GM23338 (cell line): ENCODE measurements around the gene ZNF592.

ENCODE experiments used
- CREB1 ChIP-seq: fragments of 250-450 bp; sonication (Bioruptor Pico); IDR thresholded peaks from 2 replicates; pipeline ENCODE4 v1.5.0; 2020; ENCODE audit warnings: low read depth, mild to moderate bottlenecking, moderate library complexity
- EZH2 ChIP-seq: fragments of 200-600 bp; sonication (generic); IDR thresholded peaks from one replicate; pipeline ENCODE4 v1.8.0; 2017; ENCODE audit warnings: antibody characterized with exemption, mild to moderate bottlenecking, low read depth; ENCODE audit not compliant: unreplicated experiment
- EZH2phosphoT487 ChIP-seq: fragments of 200-600 bp; sonication (generic); IDR thresholded peaks from one replicate; pipeline ENCODE4 v1.8.1; 2018; ENCODE audit warnings: antibody characterized with exemption; ENCODE audit not compliant: unreplicated experiment
- JUNB ChIP-seq: IDR thresholded peaks from one replicate; pipeline ENCODE4 v1.6.1; 2016; ENCODE audit warnings: antibody characterized with exemption; ENCODE audit not compliant: unreplicated experiment
- NANOG ChIP-seq: IDR thresholded peaks from 2 replicates; pipeline ENCODE4 v1.6.1; 2016; ENCODE audit warnings: antibody characterized with exemption, borderline replicate concordance
- POLR2AphosphoS5 ChIP-seq: IDR thresholded peaks from 2 replicates; pipeline ENCODE4 v1.6.1; 2016; ENCODE audit warnings: antibody characterized with exemption, low read depth
- STAT1 ChIP-seq: IDR thresholded peaks from one replicate; pipeline ENCODE4 v1.6.1; 2016; ENCODE audit warnings: antibody characterized with exemption; ENCODE audit not compliant: unreplicated experiment
- ZNF114 ChIP-seq: fragments of 250-450 bp; sonication (Bioruptor Pico); IDR thresholded peaks from 2 replicates; pipeline ENCODE4 v1.5.0; 2020; ENCODE audit warnings: mild to moderate bottlenecking, moderate library complexity
- ZNF331 ChIP-seq: fragments of 250-450 bp; sonication (Bioruptor Pico); IDR thresholded peaks from 2 replicates; pipeline ENCODE4 v1.5.0; 2020; ENCODE audit warnings: low read depth, mild to moderate bottlenecking, moderate library complexity
- TF ChIP-seq, protein P1 (sequence below), 2 experiments: fragments of 200-600 bp in 1 of 2; sonication (generic) in 1 of 2; conservative IDR thresholded peaks; 2 replicates each; pipeline versions ENCODE4 v1.5.1 to v1.6.1; 2016 to 2017; ENCODE audit warnings: antibody characterized with exemption in 2 of 2, low read depth in 2 of 2, mild to moderate bottlenecking in 2 of 2, moderate library complexity in 1 of 2
- TF ChIP-seq, protein P2 (sequence below): IDR thresholded peaks from one replicate; pipeline ENCODE4 v1.6.1; 2018; ENCODE audit warnings: antibody characterized with exemption; ENCODE audit not compliant: unreplicated experiment
- TF ChIP-seq, protein P3 (sequence below): IDR thresholded peaks from 2 replicates; pipeline ENCODE4 v1.6.1; 2016; ENCODE audit warnings: antibody characterized with exemption

DNA sequence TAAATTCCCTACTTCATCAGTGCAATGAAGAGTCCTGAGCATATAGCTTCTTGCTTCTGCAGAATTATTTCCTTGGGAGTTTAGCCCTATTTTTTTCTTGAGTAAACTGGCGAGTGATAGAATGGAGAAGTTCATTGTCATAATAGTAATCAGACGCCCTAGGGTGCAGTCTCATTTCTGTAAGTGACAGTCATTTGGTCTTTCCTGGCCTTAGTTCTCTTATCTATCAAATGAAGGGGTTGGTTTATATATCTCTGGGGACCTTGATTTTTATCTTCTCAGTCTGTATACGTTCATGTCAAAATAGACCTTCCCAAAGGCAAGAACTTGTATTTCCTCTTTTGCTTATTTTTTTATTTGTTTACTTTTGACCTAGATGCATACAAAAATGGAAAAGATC, 58.8 kb downstream of the ZNF592 start:
- TF ChIP-seq, protein P1, sequence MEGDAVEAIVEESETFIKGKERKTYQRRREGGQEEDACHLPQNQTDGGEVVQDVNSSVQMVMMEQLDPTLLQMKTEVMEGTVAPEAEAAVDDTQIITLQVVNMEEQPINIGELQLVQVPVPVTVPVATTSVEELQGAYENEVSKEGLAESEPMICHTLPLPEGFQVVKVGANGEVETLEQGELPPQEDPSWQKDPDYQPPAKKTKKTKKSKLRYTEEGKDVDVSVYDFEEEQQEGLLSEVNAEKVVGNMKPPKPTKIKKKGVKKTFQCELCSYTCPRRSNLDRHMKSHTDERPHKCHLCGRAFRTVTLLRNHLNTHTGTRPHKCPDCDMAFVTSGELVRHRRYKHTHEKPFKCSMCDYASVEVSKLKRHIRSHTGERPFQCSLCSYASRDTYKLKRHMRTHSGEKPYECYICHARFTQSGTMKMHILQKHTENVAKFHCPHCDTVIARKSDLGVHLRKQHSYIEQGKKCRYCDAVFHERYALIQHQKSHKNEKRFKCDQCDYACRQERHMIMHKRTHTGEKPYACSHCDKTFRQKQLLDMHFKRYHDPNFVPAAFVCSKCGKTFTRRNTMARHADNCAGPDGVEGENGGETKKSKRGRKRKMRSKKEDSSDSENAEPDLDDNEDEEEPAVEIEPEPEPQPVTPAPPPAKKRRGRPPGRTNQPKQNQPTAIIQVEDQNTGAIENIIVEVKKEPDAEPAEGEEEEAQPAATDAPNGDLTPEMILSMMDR (conservative IDR thresholded peaks at IDR 0.05; ENCODE audit: low read depth in 2 of 2) = no peak
- TF ChIP-seq EZH2 = no peak
- TF ChIP-seq ZNF331 = no peak
- TF ChIP-seq, protein P2, sequence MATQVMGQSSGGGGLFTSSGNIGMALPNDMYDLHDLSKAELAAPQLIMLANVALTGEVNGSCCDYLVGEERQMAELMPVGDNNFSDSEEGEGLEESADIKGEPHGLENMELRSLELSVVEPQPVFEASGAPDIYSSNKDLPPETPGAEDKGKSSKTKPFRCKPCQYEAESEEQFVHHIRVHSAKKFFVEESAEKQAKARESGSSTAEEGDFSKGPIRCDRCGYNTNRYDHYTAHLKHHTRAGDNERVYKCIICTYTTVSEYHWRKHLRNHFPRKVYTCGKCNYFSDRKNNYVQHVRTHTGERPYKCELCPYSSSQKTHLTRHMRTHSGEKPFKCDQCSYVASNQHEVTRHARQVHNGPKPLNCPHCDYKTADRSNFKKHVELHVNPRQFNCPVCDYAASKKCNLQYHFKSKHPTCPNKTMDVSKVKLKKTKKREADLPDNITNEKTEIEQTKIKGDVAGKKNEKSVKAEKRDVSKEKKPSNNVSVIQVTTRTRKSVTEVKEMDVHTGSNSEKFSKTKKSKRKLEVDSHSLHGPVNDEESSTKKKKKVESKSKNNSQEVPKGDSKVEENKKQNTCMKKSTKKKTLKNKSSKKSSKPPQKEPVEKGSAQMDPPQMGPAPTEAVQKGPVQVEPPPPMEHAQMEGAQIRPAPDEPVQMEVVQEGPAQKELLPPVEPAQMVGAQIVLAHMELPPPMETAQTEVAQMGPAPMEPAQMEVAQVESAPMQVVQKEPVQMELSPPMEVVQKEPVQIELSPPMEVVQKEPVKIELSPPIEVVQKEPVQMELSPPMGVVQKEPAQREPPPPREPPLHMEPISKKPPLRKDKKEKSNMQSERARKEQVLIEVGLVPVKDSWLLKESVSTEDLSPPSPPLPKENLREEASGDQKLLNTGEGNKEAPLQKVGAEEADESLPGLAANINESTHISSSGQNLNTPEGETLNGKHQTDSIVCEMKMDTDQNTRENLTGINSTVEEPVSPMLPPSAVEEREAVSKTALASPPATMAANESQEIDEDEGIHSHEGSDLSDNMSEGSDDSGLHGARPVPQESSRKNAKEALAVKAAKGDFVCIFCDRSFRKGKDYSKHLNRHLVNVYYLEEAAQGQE = no peak
- no peak for TF ChIP-seq EZH2phosphoT487
- TF ChIP-seq JUNB = no peak
- TF ChIP-seq NANOG = no peak
- TF ChIP-seq POLR2AphosphoS5 = no peak
- TF ChIP-seq, protein P3, sequence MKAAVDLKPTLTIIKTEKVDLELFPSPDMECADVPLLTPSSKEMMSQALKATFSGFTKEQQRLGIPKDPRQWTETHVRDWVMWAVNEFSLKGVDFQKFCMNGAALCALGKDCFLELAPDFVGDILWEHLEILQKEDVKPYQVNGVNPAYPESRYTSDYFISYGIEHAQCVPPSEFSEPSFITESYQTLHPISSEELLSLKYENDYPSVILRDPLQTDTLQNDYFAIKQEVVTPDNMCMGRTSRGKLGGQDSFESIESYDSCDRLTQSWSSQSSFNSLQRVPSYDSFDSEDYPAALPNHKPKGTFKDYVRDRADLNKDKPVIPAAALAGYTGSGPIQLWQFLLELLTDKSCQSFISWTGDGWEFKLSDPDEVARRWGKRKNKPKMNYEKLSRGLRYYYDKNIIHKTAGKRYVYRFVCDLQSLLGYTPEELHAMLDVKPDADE = no peak
- no peak for TF ChIP-seq STAT1
- no peak for TF ChIP-seq CREB1 (CRISPR knock-in tag)
- TF ChIP-seq ZNF114 = no peak
